ENCODE measurements around the gene CCDC51. TPM values are rescaled to one million over a fixed set of nuclear protein-coding genes. Genes with fewer than 3 reads are reported as not detected.

Gene CCDC51
- total RNA-seq, 8 experiments from 2014 or later = 14.9 to 90.4 (median 20.4) TPM

- peaks cover 15 to 28% of the 10 kb centered on the region in 2 donors for H3K4me1 ChIP-seq (replicated peaks in 1 of 2)
- peak; percentile 76 to 95 (median 94) for ATAC-seq (replicated peaks in 6 of 8)
- peak overlapping the region; percentile 37 to 70 (median 57) for H3K4me3 ChIP-seq
- H3K27ac ChIP-seq = peak overlapping the region; percentile 86 to 91
- in situ Hi-C loops (cut with MboI; ENCODE audit: low pct_unique_long_range_greater_than_20kb in 2 of 9, low sequenced_read_pairs in 9 of 9, unreplicated experiment in 9 of 9) = no loop called here
- 0 to 10% (median 0%) methylated on average over 2 to 7 of the region's 17 CpGs; no CpG with 5 or more reads in 4 of the 10 experiments for WGBS, 10 experiments
Observed at GRCh38 chr3:48472923-48473616, 33.2 kb upstream of the CCDC51 start.

GRCh38 chr3:48472673-48472922 is 32.7 kb upstream of the CCDC51 start:
- 0 to 8% (median 0%) methylated on average over 1 to 3 of the region's 5 CpGs; no CpG with 5 or more reads in 7 of the 10 experiments for WGBS, 10 experiments
- in situ Hi-C loops (cut with MboI; ENCODE audit: low pct_unique_long_range_greater_than_20kb in 2 of 9, low sequenced_read_pairs in 9 of 9, unreplicated experiment in 9 of 9) = no loop called here
- peak; percentile 28 to 68 (median 40) for ATAC-seq (replicated peaks in 6 of 8)
- Histone ChIP-seq H3K4me3 (peak overlapping the region; percentile 37 to 70 (median 57)), H3K4me1 (replicated peaks in 1 of 2) (peaks cover 18 to 32% of the 10 kb centered on the region in 2 donors), H3K27ac (peak overlapping the region; percentile 86 to 91)

GRCh38 chr3:48470286-48470685 is 30.4 kb upstream of the CCDC51 start:
- no peak for ATAC-seq (replicated peaks in 6 of 8)
- WGBS, 10 experiments = 60% methylated on average over 1 of the region's 1 CpG; no CpG with 5 or more reads in 9 of the 10 experiments
- Histone ChIP-seq H3K4me1 (replicated peaks in 1 of 2) (peaks cover 38 to 51% of the 10 kb centered on the region in 2 donors), H3K4me3 (no peak overlapping the region), H3K27ac (no peak overlapping the region)
- in situ Hi-C loops (cut with MboI; ENCODE audit: low pct_unique_long_range_greater_than_20kb in 2 of 9, low sequenced_read_pairs in 9 of 9, unreplicated experiment in 9 of 9) = no loop called here

- in situ Hi-C loops (cut with MboI; ENCODE audit: low pct_unique_long_range_greater_than_20kb in 2 of 9, low sequenced_read_pairs in 9 of 9, unreplicated experiment in 9 of 9) = loop anchor here in 1 of 9 experiments (10.0 kb wide), 1 partner anchor 76 kb away; no protein-coding TSS in a partner anchor
- Histone ChIP-seq H3K4me1 (replicated peaks in 1 of 2) (peaks cover 42 to 54% of the 10 kb centered on the region in 2 donors), H3K4me3 (no peak overlapping the region), H3K27ac (no peak overlapping the region)
- no peak for ATAC-seq (replicated peaks in 6 of 8)
- 81 to 100% (median 96%) methylated on average over 3 to 6 of the region's 29 CpGs; no CpG with 5 or more reads in 5 of the 10 experiments for WGBS, 10 experiments
Observed at GRCh38 chr3:48469046-48469915, 29.4 kb upstream of the CCDC51 start.

- H3K27ac ChIP-seq = no peak overlapping the region
- in situ Hi-C loops (cut with MboI; ENCODE audit: low pct_unique_long_range_greater_than_20kb in 2 of 9, low sequenced_read_pairs in 9 of 9, unreplicated experiment in 9 of 9) = loop anchor here in 1 of 9 experiments (10.0 kb wide), 1 partner anchor 76 kb away; no protein-coding TSS in a partner anchor
- 20 to 100% methylated on average over 1 to 2 of the region's 8 CpGs; no CpG with 5 or more reads in 8 of the 10 experiments for WGBS, 10 experiments
- H3K4me3 ChIP-seq = no peak overlapping the region
- peaks cover 39 to 51% of the 10 kb centered on the region in 2 donors for H3K4me1 ChIP-seq (replicated peaks in 1 of 2)
- no peak for ATAC-seq (replicated peaks in 6 of 8)
Observed at GRCh38 chr3:48468329-48468731, 28.4 kb upstream of the CCDC51 start.

GRCh38 chr3:48467473-48468267 is 27.8 kb upstream of the CCDC51 start:
- in situ Hi-C loops (cut with MboI; ENCODE audit: low pct_unique_long_range_greater_than_20kb in 2 of 9, low sequenced_read_pairs in 9 of 9, unreplicated experiment in 9 of 9) = loop anchor here in 1 of 9 experiments (10.0 kb wide), 1 partner anchor 77 kb away; no protein-coding TSS in a partner anchor
- no peak overlapping the region for H3K4me3 ChIP-seq
- ATAC-seq (replicated peaks in 6 of 8) = no peak
- WGBS, 10 experiments = 0 to 100% (median 83%) methylated on average over 1 to 4 of the region's 7 CpGs; no CpG with 5 or more reads in 2 of the 10 experiments
- H3K27ac ChIP-seq = peak overlapping the region; percentile 92 to 97
- H3K4me1 ChIP-seq (replicated peaks in 1 of 2) = peaks cover 37 to 48% of the 10 kb centered on the region in 2 donors

- no peak for ATAC-seq (replicated peaks in 6 of 8)
- in situ Hi-C loops (cut with MboI; ENCODE audit: low pct_unique_long_range_greater_than_20kb in 2 of 9, low sequenced_read_pairs in 9 of 9, unreplicated experiment in 9 of 9) = loop anchor here in 1 of 9 experiments (10.0 kb wide), 1 partner anchor 78 kb away; no protein-coding TSS in a partner anchor
- Histone ChIP-seq H3K4me3 (no peak overlapping the region), H3K27ac (peak overlapping the region; percentile 92 to 97), H3K4me1 (replicated peaks in 1 of 2) (peaks cover 33 to 46% of the 10 kb centered on the region in 2 donors)
- WGBS, 10 experiments = 87% methylated on average over 3 of the region's 9 CpGs; no CpG with 5 or more reads in 9 of the 10 experiments
Observed at GRCh38 chr3:48467110-48467454, 27.2 kb upstream of the CCDC51 start.

GRCh38 chr3:48466386-48467109 is 26.6 kb upstream of the CCDC51 start:
- 0 to 80% (median 32%) methylated on average over 1 to 5 of the region's 19 CpGs; no CpG with 5 or more reads in 7 of the 10 experiments for WGBS, 10 experiments
- ATAC-seq (replicated peaks in 6 of 8) = peak in 3 of 8 experiments; percentile 1
- Histone ChIP-seq H3K27ac (peak overlapping the region; percentile 92 to 97), H3K4me3 (peak overlapping the region in 4 of 5 donors; percentile 7 to 31 (median 18)), H3K4me1 (replicated peaks in 1 of 2) (peaks cover 27 to 41% of the 10 kb centered on the region in 2 donors)
- in situ Hi-C loops (cut with MboI; ENCODE audit: low pct_unique_long_range_greater_than_20kb in 2 of 9, low sequenced_read_pairs in 9 of 9, unreplicated experiment in 9 of 9) = loop anchor here in 1 of 9 experiments (10.0 kb wide), 1 partner anchor 78 kb away; no protein-coding TSS in a partner anchor

- Histone ChIP-seq H3K4me1 (replicated peaks in 1 of 2) (peaks cover 27 to 34% of the 10 kb centered on the region in 2 donors), H3K4me3 (peak overlapping the region in 4 of 5 donors; percentile 7 to 31 (median 18)), H3K27ac (peak overlapping the region; percentile 92 to 97)
- 0 to 27% (median 10%) methylated on average over 1 to 3 of the region's 21 CpGs; no CpG with 5 or more reads in 6 of the 10 experiments for WGBS, 10 experiments
- peak; percentile 89 to 94 (median 92) for ATAC-seq (replicated peaks in 6 of 8)
- in situ Hi-C loops (cut with MboI; ENCODE audit: low pct_unique_long_range_greater_than_20kb in 2 of 9, low sequenced_read_pairs in 9 of 9, unreplicated experiment in 9 of 9) = loop anchor here in 1 of 9 experiments (10.0 kb wide), 1 partner anchor 79 kb away; no protein-coding TSS in a partner anchor
Observed at GRCh38 chr3:48465531-48466378, 25.8 kb upstream of the CCDC51 start.

- Histone ChIP-seq H3K27ac (peak overlapping the region; percentile 23 to 88), H3K4me3 (no peak overlapping the region), H3K4me1 (replicated peaks in 1 of 2) (peaks cover 27 to 30% of the 10 kb centered on the region in 2 donors)
- 0 to 80% (median 36%) methylated on average over 1 to 5 of the region's 7 CpGs; no CpG with 5 or more reads in 6 of the 10 experiments for WGBS, 10 experiments
- peak in 1 of 8 experiments; percentile 12 for ATAC-seq (replicated peaks in 6 of 8)
- in situ Hi-C loops (cut with MboI; ENCODE audit: low pct_unique_long_range_greater_than_20kb in 2 of 9, low sequenced_read_pairs in 9 of 9, unreplicated experiment in 9 of 9) = loop anchor here in 1 of 9 experiments (10.0 kb wide), 1 partner anchor 80 kb away; no protein-coding TSS in a partner anchor
Observed at GRCh38 chr3:48465237-48465530, 25.3 kb upstream of the CCDC51 start.

GRCh38 chr3:48464713-48465221 is 24.8 kb upstream of the CCDC51 start:
- peaks cover 27 to 30% of the 10 kb centered on the region in 2 donors for H3K4me1 ChIP-seq (replicated peaks in 1 of 2)
- in situ Hi-C loops (cut with MboI; ENCODE audit: low pct_unique_long_range_greater_than_20kb in 2 of 9, low sequenced_read_pairs in 9 of 9, unreplicated experiment in 9 of 9) = loop anchor here in 1 of 9 experiments (10.0 kb wide), 1 partner anchor 80 kb away; no protein-coding TSS in a partner anchor
- 93 to 100% (median 100%) methylated on average over 1 to 4 of the region's 17 CpGs; no CpG with 5 or more reads in 5 of the 10 experiments for WGBS, 10 experiments
- peak overlapping the region; percentile 23 to 88 for H3K27ac ChIP-seq
- no peak for ATAC-seq (replicated peaks in 6 of 8)
- no peak overlapping the region for H3K4me3 ChIP-seq
